Measurements from ENCODE around the gene MICAL3.
"Not testable (repeated sequence)": the region's sequence is repeated elsewhere in the genome, so short reads cannot be mapped to it uniquely, and the experiment has no call there.

Gene MICAL3

GRCh38 chr22:18059094-18059417, 34.7 kb upstream of the MICAL3 start:
- DNase-seq (ENCODE audit: low read depth in 2 of 2), result no peak

GRCh38 chr22:18058371-18059093, 34.2 kb upstream of the MICAL3 start:
- no peak for DNase-seq (ENCODE audit: low read depth in 2 of 2)

- DNase-seq (ENCODE audit: low read depth in 2 of 2), result no peak
Measured at GRCh38 chr22:18057568-18058209, 33.3 kb upstream of the MICAL3 start.

GRCh38 chr22:18056807-18057474, 32.6 kb upstream of the MICAL3 start:
- DNase-seq (ENCODE audit: low read depth in 2 of 2), result no peak

- DNase-seq (ENCODE audit: low read depth in 2 of 2), result no peak
Measured at GRCh38 chr22:18056161-18056666, 31.9 kb upstream of the MICAL3 start.

- no peak for DNase-seq (ENCODE audit: low read depth in 2 of 2)
Measured at GRCh38 chr22:18055619-18056160, 31.3 kb upstream of the MICAL3 start.

GRCh38 chr22:18053216-18053946, 29.0 kb upstream of the MICAL3 start:
- not testable (repeated sequence) for DNase-seq (ENCODE audit: low read depth in 2 of 2)

GRCh38 chr22:18051113-18051512, 26.8 kb upstream of the MICAL3 start:
- DNase-seq (ENCODE audit: low read depth in 2 of 2), result not testable (repeated sequence)

GRCh38 chr22:18050065-18050464, 25.7 kb upstream of the MICAL3 start:
- DNase-seq (ENCODE audit: low read depth in 2 of 2), result no peak

GRCh38 chr22:18048441-18048898, 24.1 kb upstream of the MICAL3 start:
- DNase-seq (ENCODE audit: low read depth in 2 of 2), result no peak

GRCh38 chr22:18048041-18048440, 23.7 kb upstream of the MICAL3 start:
- DNase-seq (ENCODE audit: low read depth in 2 of 2), result no peak

- DNase-seq (ENCODE audit: low read depth in 2 of 2), result no peak
Measured at GRCh38 chr22:18045794-18046193, 21.4 kb upstream of the MICAL3 start.

- DNase-seq (ENCODE audit: low read depth in 2 of 2), result no peak
Measured at GRCh38 chr22:18044548-18045271, 20.3 kb upstream of the MICAL3 start.

GRCh38 chr22:18042685-18043084, 18.3 kb upstream of the MICAL3 start:
- no peak for DNase-seq (ENCODE audit: low read depth in 2 of 2)

GRCh38 chr22:18040898-18041297, 16.5 kb upstream of the MICAL3 start:
- DNase-seq (ENCODE audit: low read depth in 2 of 2), result not testable (repeated sequence)

- DNase-seq (ENCODE audit: low read depth in 2 of 2), result no peak
Measured at GRCh38 chr22:18035751-18036150, 11.4 kb upstream of the MICAL3 start.

GRCh38 chr22:18034076-18034475, 9.7 kb upstream of the MICAL3 start:
- no peak for DNase-seq (ENCODE audit: low read depth in 2 of 2)

GRCh38 chr22:18033204-18033998, 9.0 kb upstream of the MICAL3 start:
- no peak for DNase-seq (ENCODE audit: low read depth in 2 of 2)

- no peak for DNase-seq (ENCODE audit: low read depth in 2 of 2)
Measured at GRCh38 chr22:18032455-18033101, 8.2 kb upstream of the MICAL3 start.

Data from stimulated activated CD4-positive, alpha-beta T cell treated with anti-CD3 and anti-CD28 coated beads, Interleukin-1b, Interleukin-23, amount 100 ng/mL, for 1 hour (primary cell).